Activated B cell treated with CpG ODN at 0.5 μM for 24 hours (primary cell): Measurements from ENCODE around the gene SUPT20HL1. TPM values are rescaled to one million over a fixed set of nuclear protein-coding genes. Genes with fewer than 3 reads are reported as not detected.

Experiments
- ATAC-seq: fragments of 200-7000 bp; cut with Tn5 transposase; one replicate; pipeline ENCODE4 v1.10.0; 2021; ENCODE audit warnings: low read depth, mild to moderate bottlenecking, moderate library complexity
- CTCF ChIA-PET: fragments of 350-600 bp; sonication (Branson Sonifier 250); formaldehyde crosslinking; loops from one replicate; lab custom pipeline; 2021; ENCODE audit warnings: antibody characterized with exemption; lab: Charles Lee
- POLR2A ChIA-PET: fragments of 350-600 bp; sonication (Branson Sonifier 250); formaldehyde crosslinking; loops from one replicate; lab custom pipeline; 2021; ENCODE audit warnings: antibody characterized with exemption; lab: Charles Lee
- DNase-seq: peaks from one replicate; pipeline ENCODE4 v3.0.0; 2022
- H3K27ac Mint-ChIP-seq: one replicate; pipeline ENCODE4 v1.8.0; 2020; ENCODE audit warnings: mixed read lengths
- H3K27me3 Mint-ChIP-seq: one replicate; pipeline ENCODE4 v1.8.0; 2021; ENCODE audit warnings: mixed read lengths
- H3K36me3 Mint-ChIP-seq: one replicate; pipeline ENCODE4 v1.8.0; 2021; ENCODE audit warnings: low read depth, mixed read lengths
- H3K4me1 Mint-ChIP-seq: one replicate; pipeline ENCODE4 v1.8.0; 2021; ENCODE audit warnings: mixed read lengths
- H3K4me3 Mint-ChIP-seq: one replicate; pipeline ENCODE4 v1.8.0; 2020; ENCODE audit warnings: mild to moderate bottlenecking, mixed read lengths
- H3K9me3 Mint-ChIP-seq: one replicate; pipeline ENCODE4 v1.8.0; 2020; ENCODE audit warnings: mixed read lengths
- intact Hi-C: fragments of 100-400 bp; cut with micrococcal nuclease; formaldehyde crosslinking; loops from one replicate; pipeline ENCODE4 v1.15.1; 2024
- total RNA-seq: library from RNA; stranded (reverse); gene quantifications from 2 replicates; pipeline ENCODE4 v1.2.3, GENCODE V29; 2022
- TF ChIP-seq, protein P1 (sequence below): fragments of 200-600 bp; IDR thresholded peaks from one replicate; pipeline ENCODE4 v1.8.0; 2022; ENCODE audit warnings: antibody characterized with exemption, mild to moderate bottlenecking

Gene SUPT20HL1
- total RNA-seq, 1 donor from 2014 or later: not detected

- ChIA-PET CTCF (no interaction called here), POLR2A (no interaction called here)
- H3K4me3 Mint-ChIP-seq: no peak overlapping the region
- intact Hi-C loops: no loop called here
- H3K36me3 Mint-ChIP-seq: no peaks in the 10 kb centered on the region
- ATAC-seq: no peak
- TF ChIP-seq, protein P1, sequence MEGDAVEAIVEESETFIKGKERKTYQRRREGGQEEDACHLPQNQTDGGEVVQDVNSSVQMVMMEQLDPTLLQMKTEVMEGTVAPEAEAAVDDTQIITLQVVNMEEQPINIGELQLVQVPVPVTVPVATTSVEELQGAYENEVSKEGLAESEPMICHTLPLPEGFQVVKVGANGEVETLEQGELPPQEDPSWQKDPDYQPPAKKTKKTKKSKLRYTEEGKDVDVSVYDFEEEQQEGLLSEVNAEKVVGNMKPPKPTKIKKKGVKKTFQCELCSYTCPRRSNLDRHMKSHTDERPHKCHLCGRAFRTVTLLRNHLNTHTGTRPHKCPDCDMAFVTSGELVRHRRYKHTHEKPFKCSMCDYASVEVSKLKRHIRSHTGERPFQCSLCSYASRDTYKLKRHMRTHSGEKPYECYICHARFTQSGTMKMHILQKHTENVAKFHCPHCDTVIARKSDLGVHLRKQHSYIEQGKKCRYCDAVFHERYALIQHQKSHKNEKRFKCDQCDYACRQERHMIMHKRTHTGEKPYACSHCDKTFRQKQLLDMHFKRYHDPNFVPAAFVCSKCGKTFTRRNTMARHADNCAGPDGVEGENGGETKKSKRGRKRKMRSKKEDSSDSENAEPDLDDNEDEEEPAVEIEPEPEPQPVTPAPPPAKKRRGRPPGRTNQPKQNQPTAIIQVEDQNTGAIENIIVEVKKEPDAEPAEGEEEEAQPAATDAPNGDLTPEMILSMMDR: no peak
- H3K9me3 Mint-ChIP-seq: peaks cover 4% of the 10 kb centered on the region
- no peaks in the 10 kb centered on the region for H3K4me1 Mint-ChIP-seq
- H3K27me3 Mint-ChIP-seq: peaks cover 8% of the 10 kb centered on the region
- DNase-seq: no peak
- no peak overlapping the region for H3K27ac Mint-ChIP-seq
Measured at GRCh38 chrX:24334461-24334860, 26.0 kb upstream of the SUPT20HL1 start.

- Mint-ChIP-seq H3K27ac (no peak overlapping the region), H3K4me3 (no peak overlapping the region), H3K9me3 (peaks cover 4% of the 10 kb centered on the region), H3K36me3 (no peaks in the 10 kb centered on the region), H3K27me3 (peaks cover 8% of the 10 kb centered on the region), H3K4me1 (no peaks in the 10 kb centered on the region)
- CTCF ChIA-PET: no interaction called here
- ATAC-seq: no peak
- TF ChIP-seq, protein P1: no peak
- no peak for DNase-seq
- intact Hi-C loops: no loop called here
- POLR2A ChIA-PET: no interaction called here
Measured at GRCh38 chrX:24335871-24336270, 24.6 kb upstream of the SUPT20HL1 start.

GRCh38 chrX:24339911-24340310 is 20.5 kb upstream of the SUPT20HL1 start:
- POLR2A ChIA-PET: no interaction called here
- intact Hi-C loops: no loop called here
- TF ChIP-seq, protein P1: no peak

GRCh38 chrX:24340501-24340900 is 19.9 kb upstream of the SUPT20HL1 start:
- no peak overlapping the region for H3K4me3 Mint-ChIP-seq
- H3K27ac Mint-ChIP-seq: no peak overlapping the region
- H3K9me3 Mint-ChIP-seq: no peaks in the 10 kb centered on the region
- H3K4me1 Mint-ChIP-seq: peaks cover 4% of the 10 kb centered on the region
- intact Hi-C loops: no loop called here
- peaks cover 2% of the 10 kb centered on the region for H3K27me3 Mint-ChIP-seq
- TF ChIP-seq, protein P1: no peak
- DNase-seq (no peak), ATAC-seq (no peak)
- no peaks in the 10 kb centered on the region for H3K36me3 Mint-ChIP-seq
- POLR2A ChIA-PET: no interaction called here
- CTCF ChIA-PET: no interaction called here

More at GRCh38 chrX:24339911-24340310, 20.5 kb upstream of the SUPT20HL1 start:
- Mint-ChIP-seq H3K36me3 (no peaks in the 10 kb centered on the region), H3K9me3 (no peaks in the 10 kb centered on the region), H3K27ac (no peak overlapping the region), H3K4me1 (peaks cover 4% of the 10 kb centered on the region), H3K27me3 (peaks cover 2% of the 10 kb centered on the region), H3K4me3 (no peak overlapping the region)
- ATAC-seq: no peak
- CTCF ChIA-PET: no interaction called here
- no peak for DNase-seq

DNA sequence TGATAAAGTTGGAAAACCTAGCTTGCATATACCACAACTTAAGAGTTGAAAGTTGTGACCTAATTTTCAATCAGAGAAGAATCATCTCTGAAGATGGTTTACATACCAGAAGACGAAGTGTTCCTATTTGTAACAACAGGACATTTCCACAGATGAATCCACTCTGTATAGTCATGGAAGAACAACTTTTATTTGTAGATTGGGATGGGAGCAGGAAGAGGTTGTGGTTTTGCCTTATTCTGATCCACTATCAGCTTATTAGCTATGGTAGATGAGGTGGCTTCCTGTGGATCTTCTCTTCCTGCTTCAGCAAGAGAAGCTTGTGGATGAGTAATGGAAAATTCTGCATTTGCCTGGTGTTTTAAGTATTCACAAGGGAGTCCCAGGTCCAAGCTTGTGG is 18.6 kb upstream of the SUPT20HL1 start:
- DNase-seq (no peak), ATAC-seq (no peak)
- Mint-ChIP-seq H3K27ac (no peak overlapping the region), H3K9me3 (no peaks in the 10 kb centered on the region), H3K4me1 (peaks cover 4% of the 10 kb centered on the region), H3K36me3 (no peaks in the 10 kb centered on the region), H3K27me3 (peaks cover 2% of the 10 kb centered on the region), H3K4me3 (no peak overlapping the region)
- intact Hi-C loops: no loop called here
- TF ChIP-seq, protein P1: no peak
- CTCF ChIA-PET: no interaction called here
- POLR2A ChIA-PET: no interaction called here
